Activated T-cell treated with anti-CD3 and anti-CD28 coated beads, Interleukin-2, amount 50 U/mL, for 72 hours (primary cell): ENCODE data around the gene MUL1. TPM values are rescaled to one million over a fixed set of nuclear protein-coding genes. Genes with fewer than 3 reads are reported as not detected.

Source experiments
- ATAC-seq, 2 donors: fragments of 150-1000 bp; cut with Tn5 transposase; replicated peaks in 1 of 2; 2 replicates each; pipeline ENCODE4 v1.10.0; 2021; ENCODE audit warnings: moderate library complexity in 2 of 2, mild to moderate bottlenecking in 1 of 2
- DNase-seq, 2 donors: peaks; one replicate each; pipeline ENCODE4 v3.0.0; 2021 to 2022; ENCODE audit warnings: mixed read lengths in 1 of 2
- H3K27ac Mint-ChIP-seq: one replicate; pipeline ENCODE4 v1.8.0; 2022; ENCODE audit warnings: mild to moderate bottlenecking, moderate library complexity, mixed read lengths
- H3K27me3 Mint-ChIP-seq: one replicate; pipeline ENCODE4 v1.8.0; 2022; ENCODE audit warnings: low read depth, mixed read lengths
- H3K36me3 Mint-ChIP-seq, 2 donors: one replicate each; pipeline ENCODE4 v1.8.0; 2022; ENCODE audit warnings: mixed read lengths in 2 of 2, mild to moderate bottlenecking in 1 of 2; ENCODE audit not compliant: insufficient read depth in 2 of 2
- H3K4me1 Mint-ChIP-seq: one replicate; pipeline ENCODE4 v1.8.0; 2022; ENCODE audit warnings: low read depth, mixed read lengths
- H3K4me3 Mint-ChIP-seq, 2 donors: one replicate each; pipeline ENCODE4 v1.8.0; 2022; ENCODE audit warnings: mild to moderate bottlenecking in 2 of 2, mixed read lengths in 2 of 2, moderate library complexity in 2 of 2
- H3K9me3 Mint-ChIP-seq, 2 donors: one replicate each; pipeline ENCODE4 v1.8.0; 2022; ENCODE audit warnings: mixed read lengths in 2 of 2
- total RNA-seq, 2 donors: library from RNA; stranded (reverse); gene quantifications; one replicate each; pipeline ENCODE4 v1.2.3, GENCODE V29; 2022

MUL1 gene
- total RNA-seq, 2 donors from 2014 or later: 17.0 to 20.1 TPM

DNA sequence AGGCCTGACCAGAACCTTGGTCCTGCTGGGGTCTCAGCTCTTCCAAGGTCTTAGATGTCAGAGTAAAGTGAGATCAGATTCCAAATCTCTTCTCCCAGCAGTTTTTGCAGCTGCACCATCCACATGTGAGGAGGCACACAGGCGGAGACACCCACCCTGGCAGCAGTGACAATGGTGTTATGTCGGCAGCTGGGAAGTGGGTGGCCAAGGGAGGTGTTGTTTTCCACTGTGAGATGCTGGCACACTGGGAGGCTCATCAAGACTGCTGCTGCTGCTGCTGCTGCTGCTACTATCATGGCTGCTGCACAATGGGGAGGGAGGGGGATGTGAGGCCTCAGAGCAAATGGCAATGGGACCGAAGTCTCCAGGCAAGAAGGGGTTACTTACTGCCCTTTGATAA is 45.6 kb downstream of the MUL1 start:
- Mint-ChIP-seq H3K9me3 (no peaks in the 10 kb centered on the region), H3K4me3 (no peak overlapping the region), H3K4me1 (peaks cover 11% of the 10 kb centered on the region), H3K27ac (no peak overlapping the region), H3K36me3 (no peaks in the 10 kb centered on the region), H3K27me3 (peaks cover 25% of the 10 kb centered on the region)
- no peak for ATAC-seq
- no peak for DNase-seq

DNA sequence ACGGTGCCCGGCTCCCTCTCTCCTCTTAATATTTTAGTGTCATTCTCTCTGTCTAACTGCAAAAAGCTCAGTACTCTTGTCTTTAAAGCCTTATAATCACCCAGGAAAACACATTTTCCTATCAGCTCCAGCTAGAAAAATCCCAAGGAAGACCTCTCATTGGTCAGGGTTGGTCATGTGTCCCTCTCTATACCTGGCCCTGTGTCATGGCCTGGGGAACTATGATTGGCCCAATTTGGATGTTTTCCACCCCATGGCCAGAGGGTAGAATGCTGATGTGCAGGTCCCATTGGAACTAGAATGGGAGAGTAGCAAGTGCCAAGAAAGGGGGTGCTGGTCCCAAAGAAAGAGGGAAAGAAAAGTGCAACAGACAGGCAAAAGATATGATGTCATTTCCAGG is 49.2 kb downstream of the MUL1 start:
- H3K27ac Mint-ChIP-seq: no peak overlapping the region
- H3K36me3 Mint-ChIP-seq: no peaks in the 10 kb centered on the region
- ATAC-seq (no peak), DNase-seq (no peak)
- H3K27me3 Mint-ChIP-seq: peaks cover 25% of the 10 kb centered on the region
- H3K9me3 Mint-ChIP-seq: no peaks in the 10 kb centered on the region
- H3K4me1 Mint-ChIP-seq: no peaks in the 10 kb centered on the region
- no peak overlapping the region for H3K4me3 Mint-ChIP-seq

DNA sequence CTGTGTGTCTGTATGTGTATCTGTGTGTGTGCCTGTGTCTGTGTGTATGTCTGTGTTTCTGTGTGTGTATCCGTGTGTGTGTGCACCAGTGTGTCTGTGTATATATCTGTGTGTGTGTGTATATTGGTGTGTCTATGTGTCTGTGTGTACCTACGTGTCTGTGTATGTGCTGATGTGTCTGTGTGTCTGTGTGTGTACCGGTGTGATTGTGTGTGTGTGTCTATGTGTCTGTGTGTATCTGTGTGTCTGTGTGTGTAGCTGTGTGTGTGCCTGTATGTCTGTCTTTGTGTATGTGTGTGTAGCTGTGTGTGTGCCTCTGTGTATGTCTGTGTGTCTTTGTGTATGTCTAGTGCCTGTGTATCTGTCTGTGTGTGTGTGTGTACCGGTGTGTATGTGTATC is 53.9 kb downstream of the MUL1 start:
- peaks cover 23% of the 10 kb centered on the region for H3K27me3 Mint-ChIP-seq
- no peak for ATAC-seq

GRCh38 chr1:20449735-20450311 is 58.1 kb downstream of the MUL1 start:
- H3K4me3 Mint-ChIP-seq: no peak overlapping the region
- H3K9me3 Mint-ChIP-seq: no peaks in the 10 kb centered on the region
- no peak for ATAC-seq
- DNase-seq: no peak
- no peak overlapping the region for H3K27ac Mint-ChIP-seq
- H3K36me3 Mint-ChIP-seq: no peaks in the 10 kb centered on the region
- no peaks in the 10 kb centered on the region for H3K4me1 Mint-ChIP-seq
- H3K27me3 Mint-ChIP-seq: peaks cover 27% of the 10 kb centered on the region

More for the DNA sequence above, 53.9 kb downstream of the MUL1 start:
- no peak for DNase-seq
- Mint-ChIP-seq H3K9me3 (no peaks in the 10 kb centered on the region), H3K4me3 (no peak overlapping the region), H3K27ac (no peak overlapping the region), H3K36me3 (no peaks in the 10 kb centered on the region), H3K4me1 (no peaks in the 10 kb centered on the region)

Other genes starting within 250 kb of the MUL1 start
- gene VWA5B1, start 217.3 kb downstream of the MUL1 start, total RNA-seq: under 1 TPM in 1 of 2 donors, not detected in 1; 0.22 TPM
- 1 to 10 TPM; 1.2 to 3.0 TPM for gene CAMK2N1, start 21.9 kb downstream of the MUL1 start, total RNA-seq
- gene FAM43B, start 44.4 kb upstream of the MUL1 start, total RNA-seq: not detected
- gene CDA, start 80.9 kb upstream of the MUL1 start, total RNA-seq: not detected
- gene PINK1, start 125.3 kb upstream of the MUL1 start, total RNA-seq: 1 to 10 TPM; 8.3 to 9.0 TPM
- gene DDOST, start 153.2 kb upstream of the MUL1 start, total RNA-seq: 100 to 1,000 TPM; 159 to 175 TPM
- gene KIF17, start 209.9 kb upstream of the MUL1 start, total RNA-seq: not detected
- gene SH2D5, start 224.6 kb upstream of the MUL1 start, total RNA-seq: under 1 TPM; 0.09 to 0.34 TPM